T-cell (primary cell): Measurements from ENCODE around the gene LEMD1. TPM values are rescaled to one million over a fixed set of nuclear protein-coding genes. Genes with fewer than 3 reads are reported as not detected.

ENCODE experiments used
- ATAC-seq, 4 experiments: fragments of 200-7000 bp in 3 of 4; fragments of 150-1000 bp in 1 of 4; cut with Tn5 transposase; replicated peaks in 1 of 4; 1 replicate in 3 of 4; 2 replicates in 1 of 4; pipeline ENCODE4 v1.10.0; 2021; ENCODE audit warnings: moderate library complexity in 3 of 4, mild to moderate bottlenecking in 2 of 4, moderate number of reproducible peaks in 1 of 4
- CTCF ChIA-PET, 2 donors: fragments of 300-600 bp; sonication (Branson Sonifier 250); formaldehyde crosslinking; loops; one replicate each; lab custom pipeline; 2022; ENCODE audit warnings: antibody characterized with exemption in 2 of 2; lab: Charles Lee
- POLR2A ChIA-PET, 2 donors: fragments of 300-600 bp; sonication (Branson Sonifier 250); formaldehyde crosslinking; loops; one replicate each; lab custom pipeline; 2022; ENCODE audit warnings: antibody characterized with exemption in 2 of 2; lab: Charles Lee
- DNase-seq, 35 experiments: peaks; one replicate each; pipeline versions ENCODE4 v3.0.0 to v3.0.0-alpha.2; 2013 to 2023
- H3K27ac ChIP-seq: one replicate; pipeline ENCODE4 v1.5.1; 2013; ENCODE audit warnings: low read length
- H3K27me3 ChIP-seq, 2 experiments: replicated peaks in 1 of 2; 1 replicate in 1 of 2; 2 replicates in 1 of 2; pipeline versions ENCODE4 v1.6.1 to v1.7.0; 2013; ENCODE audit warnings: low read length in 1 of 2, mixed read lengths in 1 of 2; ENCODE audit not compliant: control insufficient read depth in 2 of 2, insufficient read depth in 2 of 2; ENCODE audit errors: extremely low read depth in 1 of 2
- H3K36me3 ChIP-seq, 2 donors: 1 replicate in 1 of 2; 2 replicates in 1 of 2; pipeline versions ENCODE4 v1.6.1 to v1.7.0; 2013; ENCODE audit warnings: low read length in 1 of 2; ENCODE audit not compliant: control insufficient read depth in 2 of 2, insufficient read depth in 1 of 2; ENCODE audit errors: extremely low read depth in 1 of 2
- H3K4me1 ChIP-seq, 2 experiments: 1 replicate in 1 of 2; 2 replicates in 1 of 2; pipeline versions ENCODE4 v1.6.1 to v1.7.0; 2013; ENCODE audit warnings: low read length in 2 of 2, mixed read lengths in 1 of 2; ENCODE audit not compliant: insufficient read depth in 2 of 2, control insufficient read depth in 1 of 2; ENCODE audit errors: extremely low read depth in 1 of 2
- H3K4me3 ChIP-seq, 2 donors: 1 replicate in 1 of 2; 2 replicates in 1 of 2; pipeline versions ENCODE4 v1.5.1 to v1.7.0; 2013; ENCODE audit warnings: mild to moderate bottlenecking in 2 of 2, low read length in 1 of 2, moderate library complexity in 1 of 2; ENCODE audit not compliant: control insufficient read depth in 1 of 2; ENCODE audit errors: extremely low read depth in 1 of 2
- H3K9me3 ChIP-seq: 2 replicates; pipeline ENCODE4 v1.7.0; 2013
- H3K27ac Mint-ChIP-seq, 2 donors: one replicate each; pipeline ENCODE4 v1.8.0; 2020 to 2021; ENCODE audit warnings: mild to moderate bottlenecking in 2 of 2, mixed read lengths in 2 of 2
- H3K27me3 Mint-ChIP-seq, 2 donors: one replicate each; pipeline ENCODE4 v1.8.0; 2021 to 2022; ENCODE audit warnings: mixed read lengths in 2 of 2
- H3K36me3 Mint-ChIP-seq: one replicate; pipeline ENCODE4 v1.8.0; 2021; ENCODE audit warnings: mixed read lengths
- H3K4me1 Mint-ChIP-seq, 3 donors: one replicate each; pipeline ENCODE4 v1.8.0; 2020 to 2022; ENCODE audit warnings: mixed read lengths in 3 of 3, mild to moderate bottlenecking in 1 of 3
- H3K4me3 Mint-ChIP-seq, 3 donors: one replicate each; pipeline ENCODE4 v1.8.0; 2020 to 2022; ENCODE audit warnings: mild to moderate bottlenecking in 3 of 3, mixed read lengths in 3 of 3, moderate library complexity in 3 of 3
- H3K9me3 Mint-ChIP-seq, 3 donors: one replicate each; pipeline ENCODE4 v1.8.0; 2020 to 2022; ENCODE audit warnings: mixed read lengths in 3 of 3
- WGBS: methylation state at CpG from one replicate; pipeline ENCODE4 v1.1.5; 2013; ENCODE audit warnings: missing lambda C conversion rate; ENCODE audit not compliant: insufficient coverage; 5-methylcytosine and 5-hydroxymethylcytosine counted together
- total RNA-seq, 35 experiments: library from RNA in 6 of 35; stranded (reverse) in 6 of 35; fragments of 120-200 nt in 1 of 35; gene quantifications; one replicate each; pipeline versions ENCODE4 v1.2.1 to v1.2.4 and lab custom pipeline; 2013 to 2026

Gene LEMD1
- total RNA-seq, 5 donors from 2014 or later (not counting 1 experiment from before 2014, with no cell fraction given): 0.69 to 0.98 TPM; not detected in 3

GRCh38 chr1:205449254-205449749, 27.4 kb upstream of the LEMD1 start:
- POLR2A ChIA-PET: no interaction called here
- Histone ChIP-seq H3K9me3 (no peaks in the 10 kb centered on the region), H3K27ac (no peak overlapping the region), H3K4me1 (peaks cover 0 to 6% of the 10 kb centered on the region in 2 experiments), H3K27me3 (peaks cover 5 to 48% of the 10 kb centered on the region in 2 experiments), H3K36me3 (no peaks in the 10 kb centered on the region), H3K4me3 (no peak overlapping the region)
- ATAC-seq: no peak
- no peak for DNase-seq
- Mint-ChIP-seq H3K27ac (no peak overlapping the region), H3K9me3 (no peaks in the 10 kb centered on the region), H3K36me3 (no peaks in the 10 kb centered on the region), H3K4me3 (no peak overlapping the region), H3K4me1 (peaks cover 0 to 2% (median 1%) of the 10 kb centered on the region in 3 donors), H3K27me3 (peaks cover 34 to 42% of the 10 kb centered on the region in 2 donors)
- CTCF ChIA-PET: no interaction called here
- 79% methylated on average over 4 of the region's 4 CpGs for WGBS

- DNase-seq (no peak), ATAC-seq (no peak)
- Mint-ChIP-seq H3K27ac (no peak overlapping the region), H3K36me3 (no peaks in the 10 kb centered on the region), H3K9me3 (no peaks in the 10 kb centered on the region), H3K4me3 (no peak overlapping the region), H3K27me3 (peaks cover 29 to 36% of the 10 kb centered on the region in 2 donors), H3K4me1 (peaks cover 0 to 2% (median 1%) of the 10 kb centered on the region in 3 donors)
- no peaks in the 10 kb centered on the region for H3K36me3 ChIP-seq
- H3K4me3 ChIP-seq: no peak overlapping the region
- POLR2A ChIA-PET: interaction anchor here in 1 of 2 donors (0.5 kb wide), 1 partner anchor 12 kb away, joined by 8 read pairs; no protein-coding TSS in a partner anchor
- no peaks in the 10 kb centered on the region for H3K9me3 ChIP-seq
- peaks cover 3 to 42% of the 10 kb centered on the region in 2 experiments for H3K27me3 ChIP-seq
- CTCF ChIA-PET: interaction anchor here in 1 of 2 donors (0.6 kb wide), 1 partner anchor 31 kb away, joined by 4 read pairs; no protein-coding TSS in a partner anchor
- peaks cover 0 to 6% of the 10 kb centered on the region in 2 experiments for H3K4me1 ChIP-seq
- no peak overlapping the region for H3K27ac ChIP-seq
- WGBS: 100% methylated on average over 4 of the region's 6 CpGs
These were observed 26.8 kb upstream of the LEMD1 start for GRCh38 chr1:205448540-205449253.

GRCh38 chr1:205447457-205448341, 25.8 kb upstream of the LEMD1 start:
- no peak overlapping the region for H3K4me3 Mint-ChIP-seq
- H3K9me3 Mint-ChIP-seq: no peaks in the 10 kb centered on the region
- no peak for DNase-seq
- ChIA-PET POLR2A (interaction anchor here (0.5 to 0.6 kb wide), 2 partner anchors 13 kb away, joined by 3 to 8 read pairs; no protein-coding TSS in a partner anchor), CTCF (interaction anchor here in 1 of 2 donors (0.6 to 1.0 kb wide), 2 partner anchors 18 to 32 kb away, joined by 3 to 4 read pairs; no protein-coding TSS in a partner anchor)
- no peaks in the 10 kb centered on the region for H3K36me3 ChIP-seq
- ATAC-seq: no peak
- no peak overlapping the region for H3K27ac ChIP-seq
- 91% methylated on average over 8 of the region's 19 CpGs for WGBS
- H3K27me3 ChIP-seq: peaks cover 3 to 32% of the 10 kb centered on the region in 2 experiments
- no peak overlapping the region for H3K27ac Mint-ChIP-seq
- no peak overlapping the region for H3K4me3 ChIP-seq
- H3K36me3 Mint-ChIP-seq: no peaks in the 10 kb centered on the region
- peaks cover 0 to 6% of the 10 kb centered on the region in 2 experiments for H3K4me1 ChIP-seq
- H3K9me3 ChIP-seq: no peaks in the 10 kb centered on the region
- peaks cover 20 to 26% of the 10 kb centered on the region in 2 donors for H3K27me3 Mint-ChIP-seq
- H3K4me1 Mint-ChIP-seq: peaks cover 0 to 2% (median 1%) of the 10 kb centered on the region in 3 donors

GRCh38 chr1:205446828-205447227, 25.0 kb upstream of the LEMD1 start:
- POLR2A ChIA-PET: no interaction called here

DNA sequence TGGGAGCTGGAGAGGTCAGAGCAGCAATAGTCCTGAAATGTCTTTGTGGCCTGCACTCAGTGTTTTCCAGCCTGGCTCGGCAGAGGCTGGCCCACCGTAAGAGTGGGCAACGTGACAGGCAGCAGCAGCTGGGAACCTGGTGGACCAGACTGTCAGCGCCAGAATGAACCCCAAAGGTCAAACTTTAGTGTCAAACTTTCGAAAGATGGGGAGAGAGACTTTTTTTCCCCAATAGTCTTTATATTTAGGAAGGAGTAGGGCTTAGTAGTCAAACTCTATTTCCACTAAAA, 23.7 kb upstream of the LEMD1 start:
- ATAC-seq (no peak), DNase-seq (no peak)
- Mint-ChIP-seq H3K4me3 (no peak overlapping the region), H3K4me1 (peaks cover 15 to 18% (median 16%) of the 10 kb centered on the region in 3 donors), H3K9me3 (no peaks in the 10 kb centered on the region), H3K36me3 (no peaks in the 10 kb centered on the region), H3K27ac (no peak overlapping the region), H3K27me3 (peaks cover 3 to 6% of the 10 kb centered on the region in 2 donors)
- Histone ChIP-seq H3K27me3 (peaks cover 0 to 16% of the 10 kb centered on the region in 2 experiments), H3K36me3 (no peaks in the 10 kb centered on the region), H3K9me3 (no peaks in the 10 kb centered on the region), H3K27ac (no peak overlapping the region), H3K4me3 (no peak overlapping the region), H3K4me1 (peaks cover 4 to 22% of the 10 kb centered on the region in 2 experiments)
- 88% methylated on average over 3 of the region's 5 CpGs for WGBS
- CTCF ChIA-PET: interaction anchor here in 1 of 2 donors (0.6 kb wide), 1 partner anchor 48 kb away, joined by 3 read pairs; no protein-coding TSS in a partner anchor
- POLR2A ChIA-PET: no interaction called here

More at GRCh38 chr1:205446828-205447227, 25.0 kb upstream of the LEMD1 start:
- H3K9me3 Mint-ChIP-seq: no peaks in the 10 kb centered on the region
- Histone ChIP-seq H3K27ac (no peak overlapping the region), H3K9me3 (no peaks in the 10 kb centered on the region), H3K27me3 (peaks cover 0 to 26% of the 10 kb centered on the region in 2 experiments), H3K4me1 (peaks cover 0 to 9% of the 10 kb centered on the region in 2 experiments), H3K36me3 (no peaks in the 10 kb centered on the region), H3K4me3 (no peak overlapping the region)
- CTCF ChIA-PET: interaction anchor here in 1 of 2 donors (1.0 kb wide), 1 partner anchor 17 kb away, joined by 3 read pairs; no protein-coding TSS in a partner anchor
- H3K27ac Mint-ChIP-seq: no peak overlapping the region
- H3K4me3 Mint-ChIP-seq: no peak overlapping the region
- peaks cover 2 to 5% (median 3%) of the 10 kb centered on the region in 3 donors for H3K4me1 Mint-ChIP-seq
- WGBS: 82% methylated on average over 7 of the region's 9 CpGs
- no peaks in the 10 kb centered on the region for H3K36me3 Mint-ChIP-seq
- ATAC-seq (no peak), DNase-seq (no peak)
- H3K27me3 Mint-ChIP-seq: peaks cover 15 to 18% of the 10 kb centered on the region in 2 donors
